IMR-90 (cell line): ENCODE measurements around the gene CMIP. TPM values are rescaled to one million over a fixed set of nuclear protein-coding genes. Genes with fewer than 3 reads are reported as not detected.

ENCODE experiments used
- ATAC-seq: fragments of 200-7000 bp; cut with Tn5 transposase; 2 replicates; pipeline ENCODE4 v1.9.1; 2020; ENCODE audit warnings: low read depth, mild to moderate bottlenecking, moderate library complexity
- BruUV-seq: library from RNA; stranded (reverse); fragments of 400-500 nt; replicated peaks from 2 replicates; lab custom pipeline; 2021; lab: Mats Ljungman, UMichigan
- CTCF ChIA-PET: fragments of 300-600 bp; formaldehyde crosslinking; extraction: SDS; loops from one replicate; lab custom pipeline; 2021; ENCODE audit warnings: antibody characterized with exemption; lab: Yijun Ruan, JAX
- POLR2A ChIA-PET: fragments of 300-600 bp; sonication (Branson Sonifier 250); formaldehyde crosslinking; loops from one replicate; lab custom pipeline; 2022; ENCODE audit warnings: antibody characterized with exemption; ENCODE audit not compliant: unreplicated experiment; lab: Charles Lee
- DNase-seq: peaks from one replicate; pipeline ENCODE4 v3.0.0; 2013
- H2AFZ ChIP-seq: replicated peaks from 2 replicates; pipeline ENCODE3; 2013; ENCODE audit warnings: low read length, mild to moderate bottlenecking; ENCODE audit not compliant: poor library complexity
- H2AK5ac ChIP-seq: 2 replicates; pipeline ENCODE4 v1.6.1; 2013; ENCODE audit warnings: low read depth, low read length, inconsistent platforms
- H2AK9ac ChIP-seq: replicated peaks from 2 replicates; pipeline ENCODE3; 2013; ENCODE audit warnings: mild to moderate bottlenecking, low read depth, low read length, moderate library complexity; ENCODE audit not compliant: poor library complexity
- H2BK120ac ChIP-seq: 2 replicates; pipeline ENCODE4 v1.6.1; 2013; ENCODE audit warnings: low read depth, low read length, inconsistent platforms
- H2BK15ac ChIP-seq: 3 replicates; pipeline ENCODE4 v1.6.1; 2013; ENCODE audit warnings: low read depth, low read length, inconsistent platforms
- H2BK20ac ChIP-seq: 2 replicates; pipeline ENCODE4 v1.6.1; 2013; ENCODE audit warnings: low read depth, mild to moderate bottlenecking, inconsistent platforms, low read length, moderate library complexity
- H2BK5ac ChIP-seq: 2 replicates; pipeline ENCODE4 v1.6.1; 2013; ENCODE audit warnings: mild to moderate bottlenecking, low read depth, low read length, inconsistent platforms; ENCODE audit not compliant: poor library complexity, severe bottlenecking
- H3K14ac ChIP-seq: replicated peaks from 2 replicates; pipeline ENCODE4 v1.6.1; 2013; ENCODE audit warnings: low read depth, low read length, inconsistent platforms
- H3K18ac ChIP-seq: 2 replicates; pipeline ENCODE4 v1.6.1; 2013; ENCODE audit warnings: low read depth, low read length, control low read depth
- H3K23ac ChIP-seq: 2 replicates; pipeline ENCODE4 v1.6.1; 2013; ENCODE audit warnings: low read depth, low read length, inconsistent platforms
- H3K27ac ChIP-seq: 2 replicates; pipeline ENCODE4 v1.5.1; 2013; ENCODE audit warnings: mild to moderate bottlenecking, control low read depth, low read length; ENCODE audit not compliant: insufficient read depth
- H3K27me3 ChIP-seq: 2 replicates; pipeline ENCODE4 v1.6.1; 2013; ENCODE audit warnings: low read length; ENCODE audit not compliant: control insufficient read depth, insufficient read depth
- H3K36me3 ChIP-seq: 2 replicates; pipeline ENCODE4 v1.6.1; 2013; ENCODE audit warnings: low read length, mixed read lengths; ENCODE audit not compliant: control insufficient read depth, insufficient read depth
- H3K4ac ChIP-seq: 2 replicates; pipeline ENCODE4 v1.6.1; 2013; ENCODE audit warnings: low read depth, low read length, inconsistent platforms
- H3K4me1 ChIP-seq: 2 replicates; pipeline ENCODE4 v1.6.1; 2013; ENCODE audit warnings: low read length, mixed read lengths; ENCODE audit not compliant: control insufficient read depth, insufficient read depth
- H3K4me2 ChIP-seq: 2 replicates; pipeline ENCODE4 v1.6.1; 2013; ENCODE audit warnings: low read depth, mild to moderate bottlenecking, control low read depth, low read length, moderate library complexity
- H3K4me3 ChIP-seq: 2 replicates; pipeline ENCODE4 v1.5.1; 2013; ENCODE audit warnings: low read depth, mild to moderate bottlenecking, control low read depth, low read length, moderate library complexity; ENCODE audit not compliant: insufficient read depth
- H3K56ac ChIP-seq: 2 replicates; pipeline ENCODE4 v1.6.1; 2013; ENCODE audit warnings: low read length, inconsistent platforms; ENCODE audit not compliant: insufficient read depth; ENCODE audit errors: extremely low read depth
- H3K79me1 ChIP-seq, 2 experiments: 2 replicates each; pipeline ENCODE4 v1.6.1; 2013; ENCODE audit warnings: low read length in 2 of 2, inconsistent platforms in 1 of 2, low read depth in 1 of 2
- H3K9ac ChIP-seq: 2 replicates; pipeline ENCODE4 v1.6.1; 2013; ENCODE audit warnings: low read depth, low read length, control low read depth
- H3K9me1 ChIP-seq: 2 replicates; pipeline ENCODE4 v1.6.1; 2013; ENCODE audit warnings: low read length, inconsistent platforms; ENCODE audit not compliant: insufficient read depth
- H3K9me3 ChIP-seq: 2 replicates; pipeline ENCODE4 v1.6.1; 2013; ENCODE audit warnings: low read length; ENCODE audit not compliant: control insufficient read depth, insufficient read depth
- H4K20me1 ChIP-seq: 2 replicates; pipeline ENCODE4 v1.6.1; 2013; ENCODE audit warnings: low read length, inconsistent platforms; ENCODE audit not compliant: insufficient read depth
- H4K5ac ChIP-seq: 2 replicates; pipeline ENCODE4 v1.6.1; 2013; ENCODE audit warnings: mild to moderate bottlenecking, low read depth, low read length, control low read depth
- H4K8ac ChIP-seq, 2 experiments: 2 replicates each; pipeline ENCODE4 v1.6.1; 2013; ENCODE audit warnings: low read depth in 2 of 2, low read length in 2 of 2, control low read depth in 1 of 2, inconsistent platforms in 1 of 2
- H4K91ac ChIP-seq: 2 replicates; pipeline ENCODE4 v1.6.1; 2013; ENCODE audit warnings: low read depth, low read length, inconsistent platforms; ENCODE audit not compliant: insufficient read depth
- BHLHE40 ChIP-seq: fragments of 150-350 bp; IDR thresholded peaks from 2 replicates; pipeline ENCODE4 v1.6.1; 2016; ENCODE audit warnings: mild to moderate bottlenecking, low read depth, low read length
- CEBPB ChIP-seq: IDR thresholded peaks from 2 replicates; pipeline ENCODE4 v1.6.1; 2012; ENCODE audit warnings: low read depth, low read length, improper control_type of control experiment
- MAZ ChIP-seq: IDR thresholded peaks from 2 replicates; pipeline ENCODE4 v1.6.1; 2012; ENCODE audit warnings: low read depth, mild to moderate bottlenecking, low read length, improper control_type of control experiment, moderate library complexity, borderline replicate concordance
- MXI1 ChIP-seq: IDR thresholded peaks from 2 replicates; pipeline ENCODE4 v1.6.1; 2012; ENCODE audit warnings: low read depth, mild to moderate bottlenecking, low read length, moderate library complexity, borderline replicate concordance
- RCOR1 ChIP-seq: IDR thresholded peaks from 2 replicates; pipeline ENCODE4 v1.6.1; 2012; ENCODE audit warnings: mild to moderate bottlenecking, low read length, improper control_type of control experiment; ENCODE audit not compliant: insufficient replicate concordance
- WGBS, 2 experiments: methylation state at CpG; one replicate each; pipeline versions ENCODE4 v1.1.5 to v1.1.7; 2013; ENCODE audit warnings: missing lambda C conversion rate in 2 of 2; ENCODE audit not compliant: insufficient read length in 1 of 2; ENCODE audit errors: extremely low coverage in 2 of 2; 5-methylcytosine and 5-hydroxymethylcytosine counted together
- dilution Hi-C: fragments of 300-500 bp; cut with HindIII; formaldehyde crosslinking; loops from one replicate; pipeline ENCODE4 v1.14.3; 2018; ENCODE audit warnings: low sequenced_read_pairs; ENCODE audit not compliant: unreplicated experiment
- in situ Hi-C: fragments of 300-500 bp; cut with MboI; formaldehyde crosslinking; loops from 3 replicates; pipeline ENCODE4 v1.14.3; 2019; ENCODE audit warnings: low sequenced_read_pairs, inconsistent platforms, mixed read lengths
- intact Hi-C: fragments of 100-400 bp; cut with micrococcal nuclease; formaldehyde crosslinking; loops from 2 replicates; pipeline ENCODE4 v1.10.0; 2022
- polyA plus RNA-seq, 3 experiments: library from polyadenylated mRNA; depleted of rRNA; stranded (reverse); fragments of >200 nt; gene quantifications; 2 replicates each; pipeline ENCODE4 v1.2.3, GENCODE V29; 2012; ENCODE audit warnings: low replicate concordance in 1 of 3
- total RNA-seq: library from RNA; depleted of rRNA; stranded (reverse); fragments of >200 nt; gene quantifications from 2 replicates; pipeline ENCODE4 v1.2.3, GENCODE V29; 2012
- TF ChIP-seq, protein P1 (sequence below): conservative IDR thresholded peaks from 2 replicates; pipeline ENCODE4 v1.5.1; 2012; ENCODE audit warnings: mild to moderate bottlenecking, low read depth, low read length, improper control_type of control experiment

Gene CMIP
- total and polyA plus RNA-seq, 2 of the 4 experiments (the other 2 are of a cell fraction) = 3.2 to 11.6 TPM

DNA sequence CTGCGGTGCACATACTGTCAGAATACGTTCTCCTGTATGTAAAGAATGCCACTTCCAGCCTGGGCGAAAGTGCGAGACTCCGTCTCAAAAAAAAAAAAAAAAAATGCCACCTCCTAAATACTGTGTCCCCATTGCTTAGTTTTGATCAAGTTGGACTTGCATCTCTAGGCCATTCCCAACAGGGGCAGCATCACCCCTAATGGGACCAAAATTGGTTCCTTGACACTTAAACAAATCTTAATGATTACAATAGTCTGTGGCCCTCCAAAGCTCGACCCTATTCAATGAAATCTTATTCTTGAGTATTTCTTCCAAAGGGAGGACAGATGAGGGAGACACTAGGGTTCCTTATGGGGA, 179.8 kb downstream of the CMIP start:
- Histone ChIP-seq H2BK20ac (no peak overlapping the region), H4K5ac (no peak overlapping the region), H3K27ac (no peak overlapping the region), H3K9ac (no peak overlapping the region), H3K23ac (no peak overlapping the region), H3K27me3 (no peaks in the 10 kb centered on the region), H3K18ac (no peak overlapping the region), H3K56ac (no peak overlapping the region), H2AK5ac (no peak overlapping the region), H2AK9ac (no peak overlapping the region), H3K9me1 (peaks cover 14% of the 10 kb centered on the region; the same call in 1 of the 2 replicates), H3K4me2 (no peak overlapping the region), H3K14ac (no peak overlapping the region), H2BK15ac (no peak overlapping the region), H3K79me1 (peaks cover 7 to 30% of the 10 kb centered on the region in 2 experiments), H4K91ac (no peak overlapping the region), H2BK120ac (no peak overlapping the region), H2BK5ac (no peak overlapping the region), H3K4me1 (peaks cover 6% of the 10 kb centered on the region), H3K4me3 (no peak overlapping the region), H4K8ac (no peak overlapping the region), H3K4ac (no peak overlapping the region), H4K20me1 (peaks cover 51% of the 10 kb centered on the region; the same call in 1 of the 2 replicates), H2AFZ (no peak overlapping the region), H3K9me3 (no peaks in the 10 kb centered on the region), H3K36me3 (peaks cover 5% of the 10 kb centered on the region)
- POLR2A ChIA-PET = no interaction called here
- in situ Hi-C loops (loop anchor here (5.0 kb wide), 1 partner anchor 98 kb away; no protein-coding TSS in a partner anchor), dilution Hi-C loops (no loop called here), intact Hi-C loops (no loop called here)
- DNase-seq = no peak
- no peak for ATAC-seq
- TF ChIP-seq MXI1 (no peak), MAZ (no peak), CEBPB (no peak), BHLHE40 (no peak), RCOR1 (no peak)
- TF ChIP-seq, protein P1, sequence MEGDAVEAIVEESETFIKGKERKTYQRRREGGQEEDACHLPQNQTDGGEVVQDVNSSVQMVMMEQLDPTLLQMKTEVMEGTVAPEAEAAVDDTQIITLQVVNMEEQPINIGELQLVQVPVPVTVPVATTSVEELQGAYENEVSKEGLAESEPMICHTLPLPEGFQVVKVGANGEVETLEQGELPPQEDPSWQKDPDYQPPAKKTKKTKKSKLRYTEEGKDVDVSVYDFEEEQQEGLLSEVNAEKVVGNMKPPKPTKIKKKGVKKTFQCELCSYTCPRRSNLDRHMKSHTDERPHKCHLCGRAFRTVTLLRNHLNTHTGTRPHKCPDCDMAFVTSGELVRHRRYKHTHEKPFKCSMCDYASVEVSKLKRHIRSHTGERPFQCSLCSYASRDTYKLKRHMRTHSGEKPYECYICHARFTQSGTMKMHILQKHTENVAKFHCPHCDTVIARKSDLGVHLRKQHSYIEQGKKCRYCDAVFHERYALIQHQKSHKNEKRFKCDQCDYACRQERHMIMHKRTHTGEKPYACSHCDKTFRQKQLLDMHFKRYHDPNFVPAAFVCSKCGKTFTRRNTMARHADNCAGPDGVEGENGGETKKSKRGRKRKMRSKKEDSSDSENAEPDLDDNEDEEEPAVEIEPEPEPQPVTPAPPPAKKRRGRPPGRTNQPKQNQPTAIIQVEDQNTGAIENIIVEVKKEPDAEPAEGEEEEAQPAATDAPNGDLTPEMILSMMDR = no peak
- CTCF ChIA-PET = interaction anchor here (0.6 to 1.9 kb wide), 3 partner anchors 73 to 1723 kb away, joined by 3 to 8 read pairs (median 4); no protein-coding TSS in a partner anchor
- no TSS peak for BruUV-seq
- no CpG with 5 or more reads among the region's 6 CpGs for WGBS, 2 experiments
